ENCODE data around the gene FAM107B.
A peak's percentile ranks its signal among the peaks of the same experiment; 100 is the strongest.

Gene FAM107B

GRCh38 chr10:14532473-14533251, 242.0 kb downstream of the FAM107B start:
- no peak for DNase-seq (ENCODE audit: low spot score)
- no peaks in the 10 kb centered on the region for H3K9me3 Mint-ChIP-seq
- peaks cover 59% of the 10 kb centered on the region for H3K4me1 Mint-ChIP-seq (ENCODE audit: low read depth)
- no peaks in the 10 kb centered on the region for H3K27me3 Mint-ChIP-seq (ENCODE audit: low read depth)
- no peak overlapping the region for H3K4me3 Mint-ChIP-seq
- peaks cover 48% of the 10 kb centered on the region for H3K36me3 Mint-ChIP-seq (ENCODE audit: low read depth)
- peak overlapping the region; percentile 27 for H3K27ac Mint-ChIP-seq

GRCh38 chr10:14531974-14532373, 242.7 kb downstream of the FAM107B start:
- Mint-ChIP-seq H3K36me3 (ENCODE audit: low read depth) (peaks cover 55% of the 10 kb centered on the region), H3K27me3 (ENCODE audit: low read depth) (no peaks in the 10 kb centered on the region), H3K9me3 (no peaks in the 10 kb centered on the region), H3K4me1 (ENCODE audit: low read depth) (peaks cover 63% of the 10 kb centered on the region), H3K27ac (peak overlapping the region; percentile 59), H3K4me3 (no peak overlapping the region)
- DNase-seq (ENCODE audit: low spot score): no peak

GRCh38 chr10:14530465-14530864, 244.2 kb downstream of the FAM107B start:
- Mint-ChIP-seq H3K4me3 (no peak overlapping the region), H3K27ac (no peak overlapping the region), H3K27me3 (ENCODE audit: low read depth) (no peaks in the 10 kb centered on the region), H3K9me3 (no peaks in the 10 kb centered on the region), H3K4me1 (ENCODE audit: low read depth) (peaks cover 69% of the 10 kb centered on the region), H3K36me3 (ENCODE audit: low read depth) (peaks cover 62% of the 10 kb centered on the region)
- no peak for DNase-seq (ENCODE audit: low spot score)

GRCh38 chr10:14529351-14529750, 245.3 kb downstream of the FAM107B start:
- H3K27me3 Mint-ChIP-seq (ENCODE audit: low read depth): no peaks in the 10 kb centered on the region
- H3K4me3 Mint-ChIP-seq: peak overlapping the region; percentile 64
- no peaks in the 10 kb centered on the region for H3K9me3 Mint-ChIP-seq
- no peak for DNase-seq (ENCODE audit: low spot score)
- no peak overlapping the region for H3K27ac Mint-ChIP-seq
- H3K36me3 Mint-ChIP-seq (ENCODE audit: low read depth): peaks cover 59% of the 10 kb centered on the region
- peaks cover 67% of the 10 kb centered on the region for H3K4me1 Mint-ChIP-seq (ENCODE audit: low read depth)

GRCh38 chr10:14528450-14528849, 246.2 kb downstream of the FAM107B start:
- Mint-ChIP-seq H3K27ac (peak overlapping the region; percentile 56), H3K36me3 (ENCODE audit: low read depth) (peaks cover 60% of the 10 kb centered on the region), H3K4me3 (peak overlapping the region; percentile 64), H3K27me3 (ENCODE audit: low read depth) (no peaks in the 10 kb centered on the region), H3K9me3 (no peaks in the 10 kb centered on the region), H3K4me1 (ENCODE audit: low read depth) (peaks cover 71% of the 10 kb centered on the region)
- no peak for DNase-seq (ENCODE audit: low spot score)

GRCh38 chr10:14527915-14528314, 246.8 kb downstream of the FAM107B start:
- Mint-ChIP-seq H3K4me1 (ENCODE audit: low read depth) (peaks cover 74% of the 10 kb centered on the region), H3K36me3 (ENCODE audit: low read depth) (peaks cover 63% of the 10 kb centered on the region), H3K27ac (no peak overlapping the region), H3K9me3 (no peaks in the 10 kb centered on the region), H3K27me3 (ENCODE audit: low read depth) (no peaks in the 10 kb centered on the region), H3K4me3 (peak overlapping the region; percentile 64)
- no peak for DNase-seq (ENCODE audit: low spot score)

- no peak for DNase-seq (ENCODE audit: low spot score)
- H3K4me1 Mint-ChIP-seq (ENCODE audit: low read depth): peaks cover 70% of the 10 kb centered on the region
- peak overlapping the region; percentile 48 for H3K4me3 Mint-ChIP-seq
- H3K27me3 Mint-ChIP-seq (ENCODE audit: low read depth): no peaks in the 10 kb centered on the region
- peak overlapping the region; percentile 31 for H3K27ac Mint-ChIP-seq
- H3K36me3 Mint-ChIP-seq (ENCODE audit: low read depth): peaks cover 62% of the 10 kb centered on the region
- no peaks in the 10 kb centered on the region for H3K9me3 Mint-ChIP-seq
Observed at GRCh38 chr10:14527134-14527844, 247.4 kb downstream of the FAM107B start.

GRCh38 chr10:14526326-14526725, 248.4 kb downstream of the FAM107B start:
- Mint-ChIP-seq H3K9me3 (no peaks in the 10 kb centered on the region), H3K27ac (no peak overlapping the region), H3K36me3 (ENCODE audit: low read depth) (peaks cover 68% of the 10 kb centered on the region), H3K27me3 (ENCODE audit: low read depth) (no peaks in the 10 kb centered on the region), H3K4me1 (ENCODE audit: low read depth) (peaks cover 62% of the 10 kb centered on the region), H3K4me3 (no peak overlapping the region)
- no peak for DNase-seq (ENCODE audit: low spot score)

GRCh38 chr10:14524691-14525324, 249.9 kb downstream of the FAM107B start:
- Mint-ChIP-seq H3K9me3 (no peaks in the 10 kb centered on the region), H3K4me1 (ENCODE audit: low read depth) (peaks cover 51% of the 10 kb centered on the region), H3K27me3 (ENCODE audit: low read depth) (no peaks in the 10 kb centered on the region), H3K27ac (no peak overlapping the region), H3K36me3 (ENCODE audit: low read depth) (peaks cover 72% of the 10 kb centered on the region), H3K4me3 (no peak overlapping the region)
- no peak for DNase-seq (ENCODE audit: low spot score)

- Mint-ChIP-seq H3K36me3 (ENCODE audit: low read depth) (peaks cover 71% of the 10 kb centered on the region), H3K27ac (no peak overlapping the region), H3K4me1 (ENCODE audit: low read depth) (peaks cover 37% of the 10 kb centered on the region), H3K4me3 (no peak overlapping the region), H3K9me3 (no peaks in the 10 kb centered on the region), H3K27me3 (ENCODE audit: low read depth) (no peaks in the 10 kb centered on the region)
- no peak for DNase-seq (ENCODE audit: low spot score)
Observed at GRCh38 chr10:14523286-14523685, 251.4 kb downstream of the FAM107B start.

GRCh38 chr10:14519785-14520184, 254.9 kb downstream of the FAM107B start:
- DNase-seq (ENCODE audit: low spot score): no peak
- Mint-ChIP-seq H3K27ac (no peak overlapping the region), H3K4me1 (ENCODE audit: low read depth) (peaks cover 16% of the 10 kb centered on the region), H3K36me3 (ENCODE audit: low read depth) (peaks cover 73% of the 10 kb centered on the region), H3K27me3 (ENCODE audit: low read depth) (no peaks in the 10 kb centered on the region), H3K4me3 (no peak overlapping the region), H3K9me3 (no peaks in the 10 kb centered on the region)

- Mint-ChIP-seq H3K9me3 (no peaks in the 10 kb centered on the region), H3K36me3 (ENCODE audit: low read depth) (peaks cover 74% of the 10 kb centered on the region), H3K4me1 (ENCODE audit: low read depth) (peaks cover 4% of the 10 kb centered on the region), H3K4me3 (no peak overlapping the region), H3K27ac (no peak overlapping the region), H3K27me3 (ENCODE audit: low read depth) (no peaks in the 10 kb centered on the region)
- no peak for DNase-seq (ENCODE audit: low spot score)
Observed at GRCh38 chr10:14518149-14518548, 256.5 kb downstream of the FAM107B start.

- Mint-ChIP-seq H3K36me3 (ENCODE audit: low read depth) (peaks cover 60% of the 10 kb centered on the region), H3K27ac (no peak overlapping the region), H3K4me3 (no peak overlapping the region), H3K4me1 (ENCODE audit: low read depth) (peaks cover 7% of the 10 kb centered on the region), H3K9me3 (peaks cover 5% of the 10 kb centered on the region), H3K27me3 (ENCODE audit: low read depth) (no peaks in the 10 kb centered on the region)
- DNase-seq (ENCODE audit: low spot score): peak; percentile 2
Observed at GRCh38 chr10:14513123-14513522, 261.6 kb downstream of the FAM107B start.

- H3K4me3 Mint-ChIP-seq: no peak overlapping the region
Observed at GRCh38 chr10:14510346-14510745, 264.4 kb downstream of the FAM107B start.

More at GRCh38 chr10:14510346-14510745, 264.4 kb downstream of the FAM107B start:
- no peak for DNase-seq (ENCODE audit: low spot score)
- H3K36me3 Mint-ChIP-seq (ENCODE audit: low read depth): peaks cover 49% of the 10 kb centered on the region
- H3K27ac Mint-ChIP-seq: no peak overlapping the region
- peaks cover 5% of the 10 kb centered on the region for H3K9me3 Mint-ChIP-seq
- H3K4me1 Mint-ChIP-seq (ENCODE audit: low read depth): peaks cover 22% of the 10 kb centered on the region
- no peaks in the 10 kb centered on the region for H3K27me3 Mint-ChIP-seq (ENCODE audit: low read depth)

Measured in T-helper 2 cell treated with Interferon-gamma antibody and Interleukin-4, amounts not matched to agents 5 μg/mL and 100 μg/mL, for 36 hours (primary cell).